Spleen (tissue), 11 donors: ENCODE results near the gene SYCE1L. TPM values are rescaled to one million over a fixed set of nuclear protein-coding genes. Genes with fewer than 3 reads are reported as not detected.
A peak's percentile ranks its signal among the peaks of the same experiment; 100 is the strongest.

Experiments used
- DNase-seq: peaks from one replicate; pipeline ENCODE4 v3.0.0-alpha.2; 2020
- H3K27ac ChIP-seq, 8 donors: fragments of 200-600 bp; sonication (generic) in 7 of 8; 1 replicate in 4 of 8; 2 replicates in 4 of 8; pipeline versions ENCODE4 v1.5.0 to v1.8.0; 2016 to 2021; ENCODE audit warnings: inconsistent platforms in 4 of 8, mild to moderate bottlenecking in 4 of 8, moderate library complexity in 1 of 8
- H3K27me3 ChIP-seq, 7 donors: fragments of 200-600 bp; sonication (generic) in 6 of 7; replicated peaks in 1 of 7; 1 replicate in 4 of 7; 2 replicates in 3 of 7; pipeline versions ENCODE4 v1.5.0 to v1.8.0; 2016 to 2021; ENCODE audit warnings: inconsistent platforms in 3 of 7, mild to moderate bottlenecking in 1 of 7
- H3K36me3 ChIP-seq, 6 donors: fragments of 200-600 bp; sonication (generic) in 5 of 6; 1 replicate in 4 of 6; 2 replicates in 2 of 6; pipeline versions ENCODE4 v1.5.0 to v1.8.0; 2016 to 2021; ENCODE audit warnings: inconsistent platforms in 2 of 6
- H3K4me1 ChIP-seq, 6 donors: fragments of 200-600 bp; sonication (generic) in 5 of 6; 1 replicate in 3 of 6; 2 replicates in 3 of 6; pipeline versions ENCODE4 v1.5.0 to v1.8.0; 2016 to 2021; ENCODE audit warnings: inconsistent platforms in 3 of 6
- H3K4me3 ChIP-seq, 8 donors: fragments of 200-600 bp; sonication (generic) in 7 of 8; 1 replicate in 4 of 8; 2 replicates in 4 of 8; pipeline versions ENCODE4 v1.5.0 to v1.8.0; 2016 to 2021; ENCODE audit warnings: inconsistent platforms in 4 of 8, mild to moderate bottlenecking in 4 of 8, moderate library complexity in 2 of 8
- H3K9me3 ChIP-seq, 8 donors: fragments of 200-600 bp; sonication (generic) in 7 of 8; 1 replicate in 4 of 8; 2 replicates in 4 of 8; pipeline versions ENCODE4 v1.5.0 to v1.8.0; 2016 to 2021; ENCODE audit warnings: inconsistent platforms in 4 of 8
- POLR2A ChIP-seq, 3 donors: fragments of 450-650 bp; IDR thresholded peaks; one replicate each; pipeline ENCODE4 v1.5.1; 2017; ENCODE audit warnings: antibody characterized with exemption in 3 of 3, mild to moderate bottlenecking in 1 of 3
- POLR2AphosphoS5 ChIP-seq, 3 donors: sonication (generic); formaldehyde crosslinking; IDR thresholded peaks; one replicate each; pipeline ENCODE4 v1.5.1; 2017; ENCODE audit warnings: antibody characterized with exemption in 3 of 3
- whole genome bisulfite sequencing, 5 donors: extraction: QIAGEN DNeasy Blood & Tissue Kit in 3 of 5; methylation state at CpG; one replicate each; pipeline versions ENCODE4 v1.1.5 to v1.1.7; 2013 to 2018; 5-methylcytosine and 5-hydroxymethylcytosine counted together
- intact Hi-C: fragments of 100-400 bp; cut with DNase I; formaldehyde crosslinking; loops from one replicate; pipeline ENCODE4 v1.15.0; 2023; ENCODE audit warnings: low total_unique reads
- polyA plus RNA-seq, 3 donors: library from polyadenylated mRNA; stranded (reverse); fragments of 200-250 nt; gene quantifications; one replicate each; pipeline ENCODE4 v1.2.1, GENCODE V29; 2013
- total RNA-seq, 7 donors: library from RNA; depleted of rRNA in 3 of 7; stranded (reverse); fragments of >200 nt in 3 of 7; fragmentation: NEBNext Ultra II Directional in 4 of 7; extraction: Animal tissue kit (Norgen Biotek cat#: 25700) in 4 of 7; gene quantifications; one replicate each; pipeline versions ENCODE4 v1.1.0 to v1.2.1, GENCODE V29; 2016 to 2021
- TF ChIP-seq, protein P1 (sequence below), 11 experiments: fragments of 200-600 bp in 7 of 11; fragments of 450-650 bp in 4 of 11; sonication (generic) in 4 of 11; IDR thresholded peaks in 8 of 11; conservative IDR thresholded peaks in 3 of 11; 1 replicate in 7 of 11; 2 replicates in 4 of 11; pipeline versions ENCODE4 v1.4.0 to v1.8.0; 2016 to 2021; ENCODE audit warnings: antibody characterized with exemption in 11 of 11, inconsistent platforms in 4 of 11, mild to moderate bottlenecking in 1 of 11
- donor health status: healthy with polysubstance abuse.
- donor health status: DM: no; HTN: no; CAD: no; lungs with moderate emphysema.
- donor health status: DM: no; HTN: no; CAD: no.
- donor health status: Bipolar disorder and iron deficiency.
- donor health status: healthy.
- donor health status: DM: no; HTN: no; CAD: no.
- donor health status: DM: yes; HTN: yes; CAD: no.

SYCE1L gene
- total and polyA plus RNA-seq, 10 donors, result 1.4 to 9.6 (median 4.4) TPM; not detected in 2

DNA sequence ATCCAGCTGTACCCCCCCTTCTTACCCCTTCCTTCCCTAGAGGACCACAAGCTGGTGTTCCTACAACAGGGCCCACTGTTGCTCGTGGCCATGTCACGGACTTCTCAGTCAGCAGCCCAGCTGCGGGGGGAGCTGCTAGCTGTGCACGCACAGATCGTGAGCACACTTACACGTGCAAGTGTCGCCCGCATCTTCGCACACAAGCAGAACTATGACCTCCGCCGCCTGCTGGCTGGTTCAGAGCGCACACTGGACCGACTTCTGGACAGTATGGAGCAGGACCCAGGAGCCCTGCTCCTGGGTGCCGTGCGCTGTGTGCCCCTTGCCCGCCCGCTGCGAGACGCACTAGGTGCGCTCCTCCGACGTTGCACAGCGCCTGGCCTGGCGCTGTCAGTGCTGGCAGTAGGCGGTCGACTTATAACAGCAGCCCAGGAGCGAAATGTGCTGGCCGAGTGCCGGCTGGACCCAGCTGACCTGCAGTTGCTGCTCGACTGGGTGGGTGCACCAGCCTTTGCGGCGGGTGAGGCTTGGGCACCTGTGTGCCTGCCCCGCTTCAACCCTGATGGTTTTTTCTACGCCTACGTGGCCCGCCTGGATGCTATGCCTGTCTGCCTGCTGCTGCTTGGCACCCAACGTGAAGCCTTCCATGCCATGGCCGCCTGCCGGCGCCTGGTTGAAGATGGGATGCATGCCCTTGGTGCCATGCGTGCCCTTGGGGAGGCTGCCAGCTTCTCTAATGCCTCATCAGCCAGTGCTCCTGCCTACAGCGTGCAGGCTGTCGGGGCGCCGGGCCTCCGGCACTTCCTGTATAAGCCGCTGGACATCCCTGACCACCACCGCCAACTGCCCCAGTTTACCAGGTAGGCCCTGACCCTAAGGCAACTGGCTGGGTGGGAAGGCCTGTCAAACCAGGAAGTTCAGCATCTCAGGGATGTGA is 4.6 kb upstream of the SYCE1L start:
- DNase-seq, result peak; percentile 81
- peaks cover 8 to 53% (median 30%) of the 10 kb centered on the region in 6 donors for H3K4me1 ChIP-seq
- TF ChIP-seq, protein P1, sequence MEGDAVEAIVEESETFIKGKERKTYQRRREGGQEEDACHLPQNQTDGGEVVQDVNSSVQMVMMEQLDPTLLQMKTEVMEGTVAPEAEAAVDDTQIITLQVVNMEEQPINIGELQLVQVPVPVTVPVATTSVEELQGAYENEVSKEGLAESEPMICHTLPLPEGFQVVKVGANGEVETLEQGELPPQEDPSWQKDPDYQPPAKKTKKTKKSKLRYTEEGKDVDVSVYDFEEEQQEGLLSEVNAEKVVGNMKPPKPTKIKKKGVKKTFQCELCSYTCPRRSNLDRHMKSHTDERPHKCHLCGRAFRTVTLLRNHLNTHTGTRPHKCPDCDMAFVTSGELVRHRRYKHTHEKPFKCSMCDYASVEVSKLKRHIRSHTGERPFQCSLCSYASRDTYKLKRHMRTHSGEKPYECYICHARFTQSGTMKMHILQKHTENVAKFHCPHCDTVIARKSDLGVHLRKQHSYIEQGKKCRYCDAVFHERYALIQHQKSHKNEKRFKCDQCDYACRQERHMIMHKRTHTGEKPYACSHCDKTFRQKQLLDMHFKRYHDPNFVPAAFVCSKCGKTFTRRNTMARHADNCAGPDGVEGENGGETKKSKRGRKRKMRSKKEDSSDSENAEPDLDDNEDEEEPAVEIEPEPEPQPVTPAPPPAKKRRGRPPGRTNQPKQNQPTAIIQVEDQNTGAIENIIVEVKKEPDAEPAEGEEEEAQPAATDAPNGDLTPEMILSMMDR (IDR thresholded peaks at IDR 0.05 in 8 of 11, conservative IDR thresholded peaks at IDR 0.05 in 3 of 11), result no peak
- TF ChIP-seq POLR2A (IDR thresholded peaks at IDR 0.05) (no peak), POLR2AphosphoS5 (IDR thresholded peaks at IDR 0.05) (peak in 1 of 3 donors; percentile 45)
- no peaks in the 10 kb centered on the region for H3K9me3 ChIP-seq
- intact Hi-C loops, result no loop called here
- peaks cover 0 to 70% (median 65%) of the 10 kb centered on the region in 6 donors for H3K36me3 ChIP-seq
- no peak overlapping the region for H3K4me3 ChIP-seq
- 95 to 99% (median 97%) methylated on average over 21 to 48 of the region's 48 CpGs for WGBS, 5 donors
- H3K27ac ChIP-seq, result no peak overlapping the region
- no peaks in the 10 kb centered on the region for H3K27me3 ChIP-seq

DNA sequence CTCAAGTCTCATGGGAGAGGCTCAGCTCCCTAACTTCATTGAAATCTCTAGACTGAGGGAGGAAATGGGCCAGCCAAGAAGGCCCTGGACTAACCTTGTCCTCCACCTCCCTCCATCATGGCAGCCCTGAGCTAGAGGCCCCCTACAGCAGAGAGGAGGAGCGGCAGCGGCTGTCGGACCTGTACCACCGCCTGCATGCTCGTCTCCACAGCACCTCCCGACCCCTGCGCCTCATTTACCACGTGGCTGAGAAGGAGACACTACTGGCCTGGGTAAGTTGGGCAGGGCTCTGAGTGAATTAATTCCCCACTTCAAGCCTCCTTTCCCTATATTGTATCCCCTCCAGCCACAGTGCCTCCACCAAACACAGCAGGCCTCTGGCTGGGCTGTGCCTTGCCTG is 3.8 kb upstream of the SYCE1L start:
- 89 to 96% (median 93%) methylated on average over 8 of the region's 8 CpGs for WGBS, 5 donors
- H3K27ac ChIP-seq, result no peak overlapping the region
- no peak overlapping the region for H3K4me3 ChIP-seq
- H3K36me3 ChIP-seq, result peaks cover 0 to 79% (median 67%) of the 10 kb centered on the region in 6 donors
- intact Hi-C loops, result no loop called here
- DNase-seq, result peak; percentile 71
- no peaks in the 10 kb centered on the region for H3K27me3 ChIP-seq
- peaks cover 8 to 46% (median 26%) of the 10 kb centered on the region in 6 donors for H3K4me1 ChIP-seq
- TF ChIP-seq POLR2AphosphoS5 (IDR thresholded peaks at IDR 0.05), result no peak
- TF ChIP-seq, protein P1 (IDR thresholded peaks at IDR 0.05 in 8 of 11, conservative IDR thresholded peaks at IDR 0.05 in 3 of 11), result no peak
- no peak for TF ChIP-seq POLR2A (IDR thresholded peaks at IDR 0.05)
- no peaks in the 10 kb centered on the region for H3K9me3 ChIP-seq

DNA sequence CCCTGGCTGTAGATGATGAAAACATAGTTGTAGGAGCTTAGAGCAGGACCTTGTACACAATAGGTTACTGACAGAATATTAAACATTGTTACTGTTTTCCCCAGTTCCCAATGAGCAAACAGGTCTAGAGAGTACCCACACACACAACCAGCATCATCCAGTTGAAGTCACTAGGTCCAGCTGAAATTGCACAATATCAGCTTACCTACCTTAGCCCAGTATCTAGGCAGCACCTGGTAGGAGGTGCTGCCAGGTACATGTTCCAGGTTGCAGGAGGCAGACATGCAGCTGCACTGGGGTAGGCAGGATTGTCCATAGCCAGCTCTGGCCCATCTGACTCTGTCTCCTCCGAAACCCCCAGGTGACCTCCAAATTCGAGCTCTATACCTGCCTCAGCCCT is 1.5 kb upstream of the SYCE1L start:
- Histone ChIP-seq H3K4me1 (peaks cover under 1 to 32% (median 14%) of the 10 kb centered on the region in 6 donors), H3K9me3 (no peaks in the 10 kb centered on the region), H3K4me3 (no peak overlapping the region), H3K36me3 (peaks cover 0 to 88% (median 72%) of the 10 kb centered on the region in 6 donors), H3K27ac (no peak overlapping the region), H3K27me3 (no peaks in the 10 kb centered on the region)
- intact Hi-C loops, result no loop called here
- TF ChIP-seq POLR2A (IDR thresholded peaks at IDR 0.05), result no peak
- no peak for TF ChIP-seq POLR2AphosphoS5 (IDR thresholded peaks at IDR 0.05)
- TF ChIP-seq, protein P1 (IDR thresholded peaks at IDR 0.05 in 8 of 11, conservative IDR thresholded peaks at IDR 0.05 in 3 of 11), result no peak
- WGBS, 5 donors, result 96 to 100% (median 100%) methylated on average over 2 of the region's 2 CpGs
- DNase-seq, result no peak

DNA sequence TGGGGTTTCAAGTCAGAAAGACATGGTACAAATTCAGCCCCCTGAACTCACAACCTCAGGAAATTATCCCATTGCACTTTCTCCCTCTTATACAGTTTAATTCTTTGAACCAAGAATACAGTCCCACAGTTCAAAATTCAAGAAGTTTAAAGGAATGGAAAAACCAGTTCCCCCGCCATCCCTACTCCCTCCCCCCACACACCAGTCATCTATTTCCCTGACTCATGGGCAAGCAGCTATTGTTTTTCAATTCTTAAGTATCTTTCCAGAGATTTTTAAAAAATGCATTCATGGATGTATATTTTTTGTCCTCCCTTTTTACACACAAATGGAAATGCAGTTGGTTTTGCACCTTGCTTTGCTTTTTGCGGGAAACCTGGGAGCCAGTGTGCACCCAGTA is 7.3 kb downstream of the SYCE1L start:
- WGBS, 5 donors, result 88 to 95% (median 92%) methylated on average over 2 of the region's 2 CpGs
- H3K9me3 ChIP-seq, result no peaks in the 10 kb centered on the region
- no peak overlapping the region for H3K27ac ChIP-seq
- H3K27me3 ChIP-seq, result no peaks in the 10 kb centered on the region
- peaks cover 0 to 1% (median 0%) of the 10 kb centered on the region in 6 donors for H3K4me1 ChIP-seq
- TF ChIP-seq POLR2A (IDR thresholded peaks at IDR 0.05), result no peak
- TF ChIP-seq POLR2AphosphoS5 (IDR thresholded peaks at IDR 0.05), result no peak
- TF ChIP-seq, protein P1 (IDR thresholded peaks at IDR 0.05 in 8 of 11, conservative IDR thresholded peaks at IDR 0.05 in 3 of 11), result no peak
- intact Hi-C loops, result no loop called here
- peaks cover 0 to under 1% (median 0%) of the 10 kb centered on the region in 6 donors for H3K36me3 ChIP-seq
- DNase-seq, result no peak
- no peak overlapping the region for H3K4me3 ChIP-seq
